Stimulated activated CD4-positive, alpha-beta T cell treated with anti-CD3 and anti-CD28 coated beads, Interleukin-12 subunit alpha, Interleukin-12 subunit beta, amount 100 ng/mL, for 48 hours (primary cell): Measurements from ENCODE around the gene GOLGA5.

Experiments
- DNase-seq, 3 donors: peaks; one replicate each; pipeline ENCODE4 v3.0.0-alpha.2; 2020; ENCODE audit warnings: low read depth in 2 of 3, low spot score in 1 of 3

The GOLGA5 gene

DNA sequence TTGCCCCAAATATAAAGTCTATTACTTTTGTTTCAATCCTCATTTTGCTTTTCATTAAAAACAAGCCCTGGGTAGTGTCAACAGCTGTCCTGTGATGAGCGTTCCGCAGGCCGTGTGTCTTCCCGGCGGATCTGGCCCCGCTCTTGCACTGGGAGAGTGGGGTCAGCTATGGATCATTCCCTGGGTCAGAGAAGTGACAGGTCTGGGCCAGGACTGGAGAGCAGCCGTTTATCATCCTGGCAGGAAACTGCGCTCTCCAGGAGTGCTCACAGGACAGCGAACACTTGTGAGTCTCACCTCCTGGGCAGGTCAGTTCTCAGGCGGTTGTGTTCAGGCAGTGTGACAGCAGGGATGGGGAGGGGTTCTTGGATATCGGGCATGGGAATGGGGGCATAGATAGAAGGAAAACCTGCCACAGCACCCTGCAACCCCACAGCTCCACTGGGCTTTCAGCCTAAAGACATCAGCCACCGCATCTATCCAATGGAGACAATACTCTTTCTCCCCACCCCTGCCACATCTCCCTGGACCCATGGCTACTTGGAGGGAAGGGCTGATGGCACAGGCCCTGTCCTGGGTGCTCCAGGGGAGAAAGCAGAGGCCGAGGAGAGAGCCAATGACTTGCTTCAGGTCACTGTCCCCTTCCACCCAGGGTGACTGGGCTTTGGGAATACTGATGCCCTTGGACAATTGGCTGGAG is 81.0 kb downstream of the GOLGA5 start:
- no peak for DNase-seq

DNA sequence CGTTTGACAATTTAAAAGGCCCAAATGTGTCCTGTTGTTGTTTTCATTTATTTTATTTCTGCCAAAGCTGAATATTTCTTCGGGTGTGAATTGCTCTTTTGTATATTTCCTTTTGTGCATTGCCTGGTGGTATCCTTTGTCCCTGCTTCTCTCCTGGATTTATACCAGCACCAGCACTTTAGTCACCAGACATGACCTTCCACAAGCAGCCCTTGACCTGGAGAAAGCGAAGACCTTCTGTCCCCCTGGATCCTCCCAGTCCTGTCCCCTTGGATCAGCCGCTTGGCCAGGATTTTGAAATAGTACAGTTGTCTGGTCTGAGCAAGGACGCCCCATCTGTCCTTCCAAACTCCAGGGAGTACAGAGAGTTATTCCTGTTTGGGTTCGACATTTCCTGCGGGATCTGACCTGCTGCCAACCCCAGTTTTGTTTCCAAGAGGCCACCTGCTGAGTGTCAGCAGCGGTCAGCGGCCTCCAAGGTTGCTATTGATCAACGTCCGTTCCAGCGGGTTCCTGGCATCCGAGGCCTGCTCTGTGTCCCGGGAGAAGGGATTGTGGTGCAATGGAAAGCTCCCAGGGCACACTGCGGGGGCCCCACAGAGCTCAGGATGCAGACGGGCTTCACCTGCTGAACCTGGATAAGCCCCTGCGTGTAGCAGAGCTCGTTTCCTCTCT is 83.8 kb downstream of the GOLGA5 start:
- no peak for DNase-seq

DNA sequence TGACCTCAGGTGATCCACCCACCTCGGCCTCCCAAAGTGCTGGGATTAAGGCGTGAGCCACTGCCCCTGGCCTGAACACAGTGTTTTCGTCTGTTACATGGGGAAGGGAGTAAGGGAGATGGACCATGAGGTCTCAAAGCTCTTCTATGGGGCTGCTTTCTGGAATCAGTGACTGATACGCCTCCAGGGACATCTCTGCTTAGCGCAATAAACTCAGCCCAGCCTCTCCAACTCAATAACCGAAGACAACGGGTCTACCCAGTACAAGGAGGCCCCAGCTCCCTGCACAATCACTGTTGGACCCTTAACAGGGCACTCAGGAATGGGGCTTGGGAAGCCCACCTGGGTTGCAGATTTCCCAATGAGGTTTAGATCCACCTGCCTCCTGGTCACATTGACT is 86.2 kb downstream of the GOLGA5 start:
- DNase-seq, result no peak

DNA sequence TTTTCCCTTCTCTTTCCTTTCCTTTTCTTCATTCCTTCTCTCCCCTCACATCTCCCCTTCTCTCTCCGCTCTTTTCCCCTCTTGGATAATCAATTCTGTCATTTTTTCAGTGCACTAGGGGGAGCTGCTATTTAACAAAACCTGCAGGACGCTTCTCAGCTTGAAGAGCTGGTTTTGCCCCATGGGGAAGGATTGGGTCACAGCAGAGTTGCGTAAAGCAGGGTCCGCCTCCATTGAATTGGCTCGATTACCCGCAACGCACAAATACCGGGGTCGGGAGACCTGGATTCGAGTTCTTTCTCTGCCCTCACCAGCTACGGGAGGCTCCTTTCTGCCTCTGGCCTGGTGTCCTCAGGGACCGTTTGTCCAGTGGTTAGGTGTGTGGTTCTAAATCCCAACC is 86.7 kb downstream of the GOLGA5 start:
- DNase-seq, result no peak

DNA sequence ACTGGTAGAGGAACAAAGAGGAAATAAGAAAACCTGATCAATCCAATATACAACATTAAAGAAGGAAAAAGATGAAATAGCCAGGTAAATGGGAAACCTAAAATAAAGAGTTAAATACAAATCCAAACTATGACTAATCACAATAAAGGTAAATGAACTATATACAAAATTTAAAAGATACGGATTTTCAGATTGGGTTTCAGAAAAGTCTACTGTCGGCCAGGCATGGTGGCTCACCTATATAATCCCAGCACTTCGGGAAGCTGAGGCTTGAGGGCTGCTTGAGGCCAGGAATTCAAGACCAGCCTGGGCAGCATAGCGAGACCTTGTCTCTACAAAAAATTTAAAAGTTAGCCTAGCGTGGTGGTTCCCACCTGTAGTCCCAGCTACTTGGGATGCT is 89.0 kb downstream of the GOLGA5 start:
- DNase-seq, result no peak

DNA sequence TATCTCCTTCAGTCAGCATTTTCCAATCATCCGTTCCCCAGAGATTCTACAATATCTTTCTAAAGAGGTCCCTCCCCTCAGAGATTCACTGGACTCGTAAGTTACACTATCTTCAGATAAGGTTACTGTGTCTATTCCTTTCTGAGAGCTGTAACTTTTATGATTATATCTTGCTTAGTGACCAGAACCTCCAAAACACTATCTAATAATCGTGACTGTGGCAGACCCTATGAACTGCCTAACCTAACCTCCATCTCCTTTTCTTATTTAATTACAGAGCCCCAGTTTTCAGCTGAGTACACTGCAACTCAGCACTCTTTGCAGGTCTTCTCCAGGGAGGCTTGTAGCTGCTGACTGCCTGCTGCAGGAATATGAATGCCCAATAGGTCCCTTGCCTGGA is 90.3 kb downstream of the GOLGA5 start:
- no peak for DNase-seq

DNA sequence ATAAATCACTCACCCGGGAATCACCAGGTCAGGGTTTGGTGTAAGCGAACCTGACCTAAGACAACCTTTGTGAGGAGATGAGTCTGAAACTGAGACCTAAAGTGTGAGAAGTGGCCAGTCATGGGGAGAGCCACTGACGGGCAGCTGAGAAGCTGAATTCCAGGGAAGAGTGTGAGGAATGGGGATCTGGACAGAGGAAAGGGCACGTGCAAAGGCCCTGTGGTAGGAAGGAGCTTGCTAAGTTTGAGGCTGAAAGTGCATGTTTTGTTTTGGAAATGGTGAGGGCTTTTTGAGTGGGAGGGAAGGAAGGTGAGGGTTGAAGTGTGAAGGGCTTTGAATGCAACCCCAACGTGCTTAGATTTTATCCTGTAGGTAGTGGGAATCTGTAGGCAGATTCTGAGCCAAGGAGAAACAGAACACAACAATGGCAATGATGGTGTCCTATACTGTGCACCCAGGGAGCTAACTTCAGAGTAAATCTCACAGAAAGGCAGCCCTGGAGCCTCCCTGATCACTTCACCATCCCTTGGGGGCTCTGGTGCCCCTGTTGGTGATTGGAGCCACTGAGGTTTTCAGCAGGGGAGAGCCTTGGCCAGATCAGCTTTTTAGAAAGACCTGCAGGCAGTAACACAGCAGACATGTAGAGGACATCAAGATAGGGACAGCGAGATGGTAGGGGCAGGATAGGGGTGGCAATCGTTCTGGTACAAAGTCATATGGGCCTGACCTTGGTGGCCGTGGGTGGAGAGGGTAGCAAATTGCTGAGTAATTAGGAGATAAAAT is 91.4 kb downstream of the GOLGA5 start:
- DNase-seq, result no peak

DNA sequence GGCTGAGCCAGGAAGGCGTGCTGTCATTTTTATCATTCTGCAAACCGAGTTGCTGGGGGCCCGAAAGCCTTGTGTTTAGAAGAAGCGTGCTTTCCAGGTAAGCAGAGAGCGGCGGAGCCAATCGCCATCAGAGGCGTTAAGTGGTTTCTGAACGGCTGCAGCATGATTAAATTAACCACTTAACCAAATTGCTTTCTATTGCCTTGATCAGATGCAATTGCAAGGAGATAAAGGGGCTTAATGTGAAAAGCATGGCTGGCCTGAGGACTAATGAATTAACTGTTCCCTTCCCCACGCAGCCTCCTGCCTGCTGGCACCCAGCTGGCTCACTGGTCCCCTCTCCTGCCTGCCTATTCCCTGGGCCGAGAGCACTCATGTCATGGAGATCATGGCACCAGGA is 92.2 kb downstream of the GOLGA5 start:
- DNase-seq, result no peak

DNA sequence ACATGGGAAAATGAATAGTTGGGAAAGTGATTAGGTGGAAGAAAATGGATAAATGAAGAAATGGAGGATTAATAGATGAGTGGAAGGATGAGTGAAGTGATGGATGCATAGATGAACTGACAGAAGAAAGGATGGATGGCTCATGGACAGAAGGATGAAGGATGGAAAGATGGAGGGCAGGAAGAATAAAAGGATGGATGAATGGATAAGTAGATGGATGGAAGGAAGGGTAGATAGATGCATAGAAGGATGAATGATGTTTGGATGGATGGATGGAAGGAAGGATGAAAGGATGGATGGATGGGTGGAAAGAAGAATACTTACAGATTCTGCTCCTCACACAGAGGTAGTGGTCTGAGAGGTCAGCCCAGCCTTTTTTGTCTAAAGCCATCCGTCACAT is 93.1 kb downstream of the GOLGA5 start:
- DNase-seq, result no peak

DNA sequence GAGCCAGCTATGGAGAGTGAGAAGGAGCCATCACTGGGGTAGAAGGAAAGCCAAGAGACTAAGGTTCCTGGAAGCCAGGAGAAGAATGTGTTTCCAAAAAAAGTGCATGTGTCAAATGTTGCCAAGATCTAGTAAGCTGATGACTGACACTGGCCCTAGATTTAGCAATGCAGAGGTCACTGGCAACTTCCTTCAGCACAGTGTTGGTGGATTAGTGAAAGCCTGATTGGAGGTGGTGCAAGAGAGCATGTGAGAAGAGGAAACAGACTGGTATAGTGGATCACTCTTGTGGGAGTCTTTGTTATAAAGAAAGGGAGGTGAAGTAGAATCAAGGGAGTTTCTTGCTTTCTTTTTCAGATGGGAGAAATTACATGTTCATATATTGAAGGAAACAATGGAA is 94.8 kb downstream of the GOLGA5 start:
- no peak for DNase-seq
